Neuronal stem cell (in vitro differentiated cells): ENCODE results near the gene LRRC37B.
"Not testable (repeated sequence)": the region's sequence is repeated elsewhere in the genome, so short reads cannot be mapped to it uniquely, and the experiment has no call there.

Experiments
- DNase-seq: peaks from one replicate; pipeline ENCODE4 v3.0.0-alpha.2; 2013; ENCODE audit warnings: low spot score
- H2AFZ ChIP-seq: one replicate; pipeline ENCODE4 v1.6.1; 2013; ENCODE audit warnings: mild to moderate bottlenecking, low read length, inconsistent platforms
- H2AK5ac ChIP-seq: 2 replicates; pipeline ENCODE4 v1.6.1; 2013; ENCODE audit warnings: low read depth, mild to moderate bottlenecking, inconsistent platforms, low read length, moderate library complexity, mixed read lengths
- H2BK120ac ChIP-seq: 2 replicates; pipeline ENCODE4 v1.6.1; 2013; ENCODE audit warnings: low read depth, mild to moderate bottlenecking, inconsistent platforms, low read length, moderate library complexity, mixed read lengths
- H2BK12ac ChIP-seq: one replicate; pipeline ENCODE4 v1.6.1; 2013; ENCODE audit warnings: low read length, inconsistent platforms
- H2BK15ac ChIP-seq: 2 replicates; pipeline ENCODE4 v1.6.1; 2013; ENCODE audit warnings: mild to moderate bottlenecking, low read length, inconsistent platforms, mixed read lengths
- H2BK5ac ChIP-seq: one replicate; pipeline ENCODE4 v1.6.1; 2013; ENCODE audit warnings: inconsistent platforms, mild to moderate bottlenecking, low read length, moderate library complexity
- H3K14ac ChIP-seq: one replicate; pipeline ENCODE4 v1.6.1; 2013; ENCODE audit warnings: low read length, inconsistent platforms
- H3K18ac ChIP-seq: 2 replicates; pipeline ENCODE4 v1.6.1; 2013; ENCODE audit warnings: low read length, inconsistent platforms
- H3K23ac ChIP-seq: 2 replicates; pipeline ENCODE4 v1.6.1; 2013; ENCODE audit warnings: low read depth, mild to moderate bottlenecking, mixed read lengths, low read length, inconsistent platforms; ENCODE audit not compliant: poor library complexity
- H3K27ac ChIP-seq: replicated peaks from 3 replicates; pipeline ENCODE4 v1.5.1; 2013; ENCODE audit warnings: low read length, inconsistent platforms
- H3K27me3 ChIP-seq, 3 experiments: 2 replicates each; pipeline ENCODE4 v1.6.1; 2013; ENCODE audit warnings: low read length in 3 of 3, mild to moderate bottlenecking in 2 of 3, inconsistent platforms in 1 of 3, low read depth in 1 of 3, mixed read lengths in 1 of 3, moderate library complexity in 1 of 3; ENCODE audit not compliant: control insufficient read depth in 3 of 3, insufficient read depth in 3 of 3
- H3K36me3 ChIP-seq, 2 donors: replicated peaks in 1 of 2; 2 replicates each; pipeline ENCODE4 v1.6.1; 2013; ENCODE audit warnings: low read length in 2 of 2; ENCODE audit not compliant: control insufficient read depth in 2 of 2, insufficient read depth in 2 of 2
- H3K4ac ChIP-seq: 2 replicates; pipeline ENCODE4 v1.6.1; 2013; ENCODE audit warnings: inconsistent platforms, mild to moderate bottlenecking, low read length, moderate library complexity
- H3K4me1 ChIP-seq, 2 donors: 1 replicate in 1 of 2; 2 replicates in 1 of 2; pipeline ENCODE4 v1.6.1; 2013; ENCODE audit warnings: low read length in 2 of 2, low read depth in 1 of 2; ENCODE audit not compliant: control insufficient read depth in 2 of 2, insufficient read depth in 1 of 2
- H3K4me2 ChIP-seq: one replicate; pipeline ENCODE4 v1.6.1; 2013; ENCODE audit warnings: mild to moderate bottlenecking, low read length, inconsistent platforms; ENCODE audit not compliant: insufficient read depth, poor library complexity, severe bottlenecking
- H3K4me3 ChIP-seq, 2 donors: 2 replicates each; pipeline ENCODE4 v1.5.1; 2013; ENCODE audit warnings: low read length in 2 of 2, mild to moderate bottlenecking in 2 of 2, inconsistent platforms in 1 of 2, moderate library complexity in 1 of 2
- H3K79me1 ChIP-seq: one replicate; pipeline ENCODE4 v1.6.1; 2013; ENCODE audit warnings: low read depth, mild to moderate bottlenecking, inconsistent platforms, low read length, moderate library complexity
- H3K9ac ChIP-seq: one replicate; pipeline ENCODE4 v1.6.1; 2013; ENCODE audit warnings: mild to moderate bottlenecking, low read depth, low read length, inconsistent platforms; ENCODE audit not compliant: poor library complexity
- H3K9me3 ChIP-seq, 2 donors: replicated peaks in 1 of 2; 2 replicates each; pipeline versions ENCODE3 to v1.6.1; 2013; ENCODE audit warnings: low read length in 2 of 2, mild to moderate bottlenecking in 2 of 2, inconsistent platforms in 1 of 2, low read depth in 1 of 2, mixed read lengths in 1 of 2, moderate library complexity in 1 of 2; ENCODE audit not compliant: control insufficient read depth in 2 of 2, insufficient read depth in 1 of 2
- H4K8ac ChIP-seq: one replicate; pipeline ENCODE4 v1.6.1; 2013; ENCODE audit warnings: low read depth, mild to moderate bottlenecking, inconsistent platforms, low read length, moderate library complexity
- H4K91ac ChIP-seq: one replicate; pipeline ENCODE4 v1.6.1; 2013; ENCODE audit warnings: low read length, low read depth, mild to moderate bottlenecking, inconsistent platforms; ENCODE audit not compliant: poor library complexity
- WGBS, 2 donors: extraction: QIAGEN DNeasy Blood & Tissue Kit; methylation state at CpG; one replicate each; pipeline ENCODE4 v1.1.7; 2013; ENCODE audit warnings: missing lambda C conversion rate in 2 of 2, mixed read lengths in 1 of 2; ENCODE audit not compliant: insufficient read length in 2 of 2, insufficient replicate concordance in 1 of 2; ENCODE audit errors: extremely low coverage in 2 of 2; 5-methylcytosine and 5-hydroxymethylcytosine counted together

The LRRC37B gene

DNA sequence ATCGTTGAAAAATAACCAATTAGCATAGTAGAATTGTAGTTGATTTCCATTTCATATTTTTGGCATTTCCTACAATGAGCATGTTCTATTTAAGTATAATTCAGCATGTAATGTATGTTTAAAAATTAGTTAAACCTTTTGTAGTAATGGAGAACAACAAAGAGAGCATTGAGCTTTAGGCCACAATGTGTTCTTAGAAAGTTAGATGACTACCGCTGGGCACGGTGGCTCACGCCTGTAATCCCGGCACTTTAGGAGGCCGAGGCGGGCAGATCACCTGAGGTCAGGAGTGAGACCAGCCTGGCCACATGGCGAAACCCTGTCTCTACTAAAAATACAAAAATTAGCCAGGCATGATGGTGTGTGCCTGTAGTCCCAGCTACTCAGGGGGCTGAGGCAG is 93.1 kb downstream of the LRRC37B start:
- H4K8ac ChIP-seq, H2BK15ac ChIP-seq, H3K79me1 ChIP-seq, H2AK5ac ChIP-seq, H2AFZ ChIP-seq, H3K36me3 ChIP-seq, H3K4ac ChIP-seq, DNase-seq, H3K14ac ChIP-seq, H3K4me3 ChIP-seq, H2BK5ac ChIP-seq, H2BK12ac ChIP-seq, H3K9me3 ChIP-seq, H3K4me1 ChIP-seq, H3K23ac ChIP-seq, H3K4me2 ChIP-seq, H3K9ac ChIP-seq, H4K91ac ChIP-seq, H3K18ac ChIP-seq, H3K27ac ChIP-seq, H3K27me3 ChIP-seq, H2BK120ac ChIP-seq: not testable (repeated sequence)
- WGBS, 2 donors, result no CpG with 5 or more reads among the region's 8 CpGs

- no CpG with 5 or more reads among the region's 8 CpGs for WGBS, 2 donors
- no peak overlapping the region for H3K14ac ChIP-seq
- H3K36me3 ChIP-seq, result no peaks in the 10 kb centered on the region
- no peak overlapping the region for H3K4ac ChIP-seq
- no peak overlapping the region for H4K8ac ChIP-seq
- H3K4me2 ChIP-seq, result no peak overlapping the region
- H4K91ac ChIP-seq, result no peak overlapping the region
- H3K9ac ChIP-seq, result no peak overlapping the region
- no peak for DNase-seq
- H3K23ac ChIP-seq, result no peak overlapping the region
- peak overlapping the region; percentile 47 for H2AK5ac ChIP-seq
- H3K27me3 ChIP-seq, result no peaks in the 10 kb centered on the region
- peak overlapping the region; percentile 31 for H3K18ac ChIP-seq
- no peak overlapping the region for H3K27ac ChIP-seq
- H2AFZ ChIP-seq, result no peak overlapping the region
- H3K4me1 ChIP-seq, result peaks cover 0 to 4% of the 10 kb centered on the region in 2 donors
- H3K79me1 ChIP-seq, result no peaks in the 10 kb centered on the region
- no peak overlapping the region for H2BK5ac ChIP-seq
- peak overlapping the region; percentile 14 for H2BK12ac ChIP-seq
- H2BK15ac ChIP-seq, result no peak overlapping the region
- no peaks in the 10 kb centered on the region for H3K9me3 ChIP-seq
- H3K4me3 ChIP-seq, result no peak overlapping the region
- no peak overlapping the region for H2BK120ac ChIP-seq
These were observed 93.9 kb downstream of the LRRC37B start for GRCh38 chr17:32100971-32101631.

DNA sequence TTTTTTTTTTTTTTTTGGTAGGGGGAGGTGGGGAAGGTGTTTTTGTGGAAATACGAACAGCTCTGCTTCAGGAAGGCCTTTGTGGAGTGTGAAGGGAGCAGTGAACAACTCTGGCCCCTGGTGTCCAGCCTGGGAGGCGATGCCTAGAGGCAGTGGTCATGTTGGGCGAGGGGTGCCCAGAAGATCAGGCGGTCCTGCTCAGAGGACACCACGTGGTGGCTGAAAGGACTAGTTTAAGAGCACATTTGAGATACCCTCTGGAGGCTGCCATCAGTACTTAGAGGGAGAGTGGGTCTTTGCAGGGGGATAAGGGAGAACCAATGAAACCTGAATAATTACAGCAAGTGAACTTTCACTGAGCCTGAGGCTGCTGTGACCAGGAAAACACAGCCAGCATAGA is 95.0 kb downstream of the LRRC37B start:
- no peak overlapping the region for H3K27ac ChIP-seq
- no peaks in the 10 kb centered on the region for H3K9me3 ChIP-seq
- H3K23ac ChIP-seq, result no peak overlapping the region
- no CpG with 5 or more reads among the region's 5 CpGs for WGBS, 2 donors
- no peak overlapping the region for H3K4me2 ChIP-seq
- H3K4ac ChIP-seq, result no peak overlapping the region
- no peak overlapping the region for H2AK5ac ChIP-seq
- peak overlapping the region; percentile 78 for H3K18ac ChIP-seq
- H2BK5ac ChIP-seq, result no peak overlapping the region
- no peaks in the 10 kb centered on the region for H3K36me3 ChIP-seq
- H3K4me3 ChIP-seq, result no peak overlapping the region
- no peak overlapping the region for H2BK15ac ChIP-seq
- no peak overlapping the region for H3K14ac ChIP-seq
- no peak overlapping the region for H2BK12ac ChIP-seq
- H3K79me1 ChIP-seq, result no peaks in the 10 kb centered on the region
- H3K27me3 ChIP-seq, result no peaks in the 10 kb centered on the region
- no peak overlapping the region for H2AFZ ChIP-seq
- no peak overlapping the region for H4K91ac ChIP-seq
- H2BK120ac ChIP-seq, result no peak overlapping the region
- peaks cover 0 to 4% of the 10 kb centered on the region in 2 donors for H3K4me1 ChIP-seq
- no peak overlapping the region for H4K8ac ChIP-seq
- no peak for DNase-seq
- no peak overlapping the region for H3K9ac ChIP-seq

GRCh38 chr17:32102646-32103186 is 95.5 kb downstream of the LRRC37B start:
- no peak overlapping the region for H3K23ac ChIP-seq
- H2AFZ ChIP-seq, result no peak overlapping the region
- H3K4me1 ChIP-seq, result peaks cover 0 to 4% of the 10 kb centered on the region in 2 donors
- H2BK5ac ChIP-seq, result no peak overlapping the region
- H2AK5ac ChIP-seq, result no peak overlapping the region
- no CpG with 5 or more reads among the region's 5 CpGs for WGBS, 2 donors
- no peaks in the 10 kb centered on the region for H3K36me3 ChIP-seq
- no peak overlapping the region for H3K4ac ChIP-seq
- no peak for DNase-seq
- H4K8ac ChIP-seq, result no peak overlapping the region
- no peak overlapping the region for H2BK15ac ChIP-seq
- H3K14ac ChIP-seq, result no peak overlapping the region
- H4K91ac ChIP-seq, result no peak overlapping the region
- no peak overlapping the region for H3K27ac ChIP-seq
- H3K4me2 ChIP-seq, result no peak overlapping the region
- no peak overlapping the region for H3K9ac ChIP-seq
- H3K79me1 ChIP-seq, result no peaks in the 10 kb centered on the region
- H2BK120ac ChIP-seq, result no peak overlapping the region
- H3K4me3 ChIP-seq, result no peak overlapping the region
- no peak overlapping the region for H3K18ac ChIP-seq
- H3K27me3 ChIP-seq, result no peaks in the 10 kb centered on the region
- no peak overlapping the region for H2BK12ac ChIP-seq
- no peaks in the 10 kb centered on the region for H3K9me3 ChIP-seq
